ENCODE measurements around the gene RPS6KA1.
A peak's percentile ranks its signal among the peaks of the same experiment; 100 is the strongest.
"Not testable (repeated sequence)": the region's sequence is repeated elsewhere in the genome, so short reads cannot be mapped to it uniquely, and the experiment has no call there.

The RPS6KA1 gene

DNA sequence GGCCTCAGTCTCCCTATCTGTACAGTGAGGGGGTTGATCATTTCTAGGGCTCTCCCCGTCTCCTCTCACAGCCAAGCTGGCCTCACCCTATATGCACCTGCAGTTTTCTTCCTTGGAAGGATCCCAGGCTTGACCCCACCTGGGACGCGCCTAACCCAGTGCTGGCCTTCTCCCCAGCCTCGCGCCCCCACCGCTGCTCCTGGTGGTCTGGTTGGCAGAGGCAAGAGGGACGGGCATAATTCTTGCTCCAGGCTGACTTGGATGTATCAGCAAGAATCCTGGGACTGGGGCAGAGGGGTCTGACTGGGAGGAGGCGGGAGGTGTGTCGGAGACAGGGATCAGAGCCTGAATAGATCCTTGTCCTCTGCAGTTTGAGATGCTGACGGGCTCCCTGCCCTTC lies 25.2 kb downstream of the RPS6KA1 start:
- no peak for DNase-seq (ENCODE audit: low read depth, low spot score)

DNA sequence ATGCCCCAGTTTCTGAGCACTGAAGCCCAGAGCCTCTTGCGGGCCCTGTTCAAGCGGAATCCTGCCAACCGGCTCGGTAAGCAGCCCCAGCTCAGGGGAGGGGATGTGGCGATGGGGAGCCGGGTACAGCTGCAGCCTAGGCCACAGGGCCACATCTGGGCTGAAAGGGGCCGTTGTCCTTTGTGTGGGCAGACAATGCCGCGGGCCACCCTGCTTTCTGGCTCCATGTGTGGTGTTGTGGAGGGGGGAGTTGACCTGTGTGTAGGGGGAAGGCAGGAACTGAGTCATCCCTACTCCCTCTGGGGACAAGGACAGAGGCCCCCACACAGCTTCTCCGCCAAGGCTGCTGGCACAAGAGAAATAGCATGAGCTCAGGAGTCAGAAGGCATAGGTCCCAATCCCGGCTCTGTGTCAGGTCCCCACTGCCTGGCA lies 26.0 kb downstream of the RPS6KA1 start:
- DNase-seq (ENCODE audit: low read depth, low spot score) = no peak

- no peak for DNase-seq (ENCODE audit: low read depth, low spot score)
Observed at GRCh38 chr1:26556111-26556510, 26.6 kb downstream of the RPS6KA1 start.

GRCh38 chr1:26557008-26557407 lies 27.4 kb downstream of the RPS6KA1 start:
- DNase-seq (ENCODE audit: low read depth, low spot score) = no peak

DNA sequence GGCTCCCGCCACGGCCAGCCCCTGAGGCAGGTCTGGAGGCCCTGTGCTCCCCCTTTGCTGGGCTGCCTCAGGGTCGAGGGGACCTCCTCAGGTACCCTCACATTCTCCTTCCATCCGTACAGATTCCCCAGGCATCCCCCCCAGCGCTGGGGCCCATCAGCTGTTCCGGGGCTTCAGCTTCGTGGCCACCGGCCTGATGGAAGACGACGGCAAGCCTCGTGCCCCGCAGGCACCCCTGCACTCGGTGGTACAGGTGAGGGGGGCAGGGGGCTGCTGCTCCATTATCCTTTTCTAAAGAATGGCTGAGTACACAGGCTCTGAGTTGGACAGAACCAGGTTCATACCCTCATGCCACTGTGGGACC lies 29.1 kb downstream of the RPS6KA1 start:
- no peak for DNase-seq (ENCODE audit: low read depth, low spot score)

GRCh38 chr1:26560403-26560780 lies 30.8 kb downstream of the RPS6KA1 start:
- no peak for DNase-seq (ENCODE audit: low read depth, low spot score)

GRCh38 chr1:26570287-26570686 lies 40.7 kb downstream of the RPS6KA1 start:
- no peak for DNase-seq (ENCODE audit: low read depth, low spot score)

DNA sequence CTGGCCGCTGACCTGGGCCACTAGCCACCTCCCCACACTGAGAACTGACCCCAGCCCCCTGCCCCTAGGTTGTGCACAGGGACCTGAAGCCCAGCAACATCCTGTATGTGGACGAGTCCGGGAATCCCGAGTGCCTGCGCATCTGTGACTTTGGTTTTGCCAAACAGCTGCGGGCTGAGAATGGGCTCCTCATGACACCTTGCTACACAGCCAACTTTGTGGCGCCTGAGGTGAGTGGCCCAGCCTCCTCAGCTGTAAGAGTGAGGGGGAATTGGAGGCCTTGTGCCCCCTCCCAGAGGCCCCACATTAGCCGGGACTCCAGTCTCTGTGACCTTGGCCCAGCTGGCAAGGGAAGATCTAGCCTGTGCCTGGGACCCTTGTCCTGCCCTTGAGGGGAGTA lies 41.8 kb downstream of the RPS6KA1 start:
- no peak for DNase-seq (ENCODE audit: low read depth, low spot score)

DNA sequence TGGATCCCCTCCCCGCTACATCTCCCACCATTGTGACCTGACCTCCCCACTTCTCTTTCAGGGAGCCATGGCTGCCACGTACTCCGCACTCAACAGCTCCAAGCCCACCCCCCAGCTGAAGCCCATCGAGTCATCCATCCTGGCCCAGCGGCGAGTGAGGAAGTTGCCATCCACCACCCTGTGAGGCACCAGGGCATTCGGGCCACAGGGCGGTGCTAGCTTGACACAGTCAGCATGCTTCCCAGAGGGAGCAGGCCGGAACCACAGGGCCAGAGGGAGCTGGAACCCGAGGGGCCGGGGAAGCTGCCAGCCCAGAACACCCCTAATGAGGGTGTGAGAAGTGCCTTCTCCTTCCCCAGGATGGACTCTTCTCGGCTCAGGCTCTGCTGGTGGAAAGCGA lies 44.5 kb downstream of the RPS6KA1 start:
- no peak for DNase-seq (ENCODE audit: low read depth, low spot score)

DNA sequence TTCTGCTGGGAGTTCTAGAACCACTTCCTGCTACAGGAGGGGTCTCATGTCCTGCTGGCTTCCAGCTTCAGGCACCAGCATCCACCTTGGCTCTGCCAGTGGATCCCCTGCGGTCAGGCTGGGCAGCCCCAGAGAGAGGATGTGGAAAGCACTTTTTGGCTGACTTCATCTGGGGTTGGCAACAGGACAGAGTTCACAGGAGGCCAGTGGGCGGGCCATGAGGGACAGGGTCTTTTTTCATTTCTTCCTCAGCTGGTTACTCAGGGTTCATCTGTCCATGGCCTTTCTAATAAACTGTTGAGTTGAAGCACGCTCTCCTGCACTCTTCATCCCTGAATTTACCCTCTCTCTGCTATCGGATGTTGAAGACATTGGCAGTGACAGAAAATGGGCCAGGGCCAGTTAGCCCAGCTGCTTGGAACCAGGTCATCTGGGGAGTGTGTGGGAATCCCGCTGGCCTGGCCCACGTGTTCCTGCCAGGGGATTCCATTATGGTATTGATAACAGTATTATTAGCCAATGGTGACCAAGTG lies 45.2 kb downstream of the RPS6KA1 start:
- DNase-seq (ENCODE audit: low read depth, low spot score) = no peak

DNA sequence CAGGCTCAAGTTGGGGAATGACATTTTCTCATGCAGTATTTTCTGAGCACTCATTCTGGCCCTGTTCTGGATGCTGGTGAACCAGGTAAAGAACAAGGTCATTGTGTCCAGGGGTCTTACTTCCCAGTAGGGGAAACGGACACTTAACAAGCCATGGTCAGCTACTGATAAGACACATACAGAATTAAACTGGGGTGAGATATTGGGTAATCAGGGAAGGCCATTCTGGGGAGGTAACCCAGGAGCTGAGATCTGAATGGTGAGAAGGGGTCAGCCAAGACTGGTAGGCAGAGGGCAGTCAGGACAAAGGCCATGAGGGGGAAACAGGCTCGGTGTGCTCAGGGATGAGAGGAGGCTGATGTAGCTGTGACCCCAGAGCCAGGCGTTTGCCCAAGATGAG lies 45.8 kb downstream of the RPS6KA1 start:
- DNase-seq (ENCODE audit: low read depth, low spot score) = no peak

DNA sequence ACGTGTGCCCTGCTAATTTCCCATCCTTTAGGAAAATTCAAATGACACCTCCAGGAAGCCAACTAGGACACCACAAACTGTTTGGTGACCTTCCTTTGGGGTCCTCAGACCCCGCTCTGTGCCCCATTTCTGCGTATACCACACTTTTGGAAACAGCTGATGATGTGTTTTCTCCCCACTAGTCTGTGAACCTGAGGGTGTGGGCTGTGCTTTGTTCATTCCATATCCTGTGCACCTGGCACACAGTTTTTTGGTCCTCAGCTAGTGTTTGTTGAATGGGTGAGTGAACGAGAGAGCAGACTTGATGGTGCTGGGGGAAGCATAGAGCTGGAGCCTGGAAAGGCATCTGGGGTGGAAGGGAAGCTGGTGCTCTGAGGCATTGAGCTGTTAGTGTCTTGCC lies 48.6 kb downstream of the RPS6KA1 start:
- no peak for DNase-seq (ENCODE audit: low read depth, low spot score)

GRCh38 chr1:26579681-26580111 lies 50.1 kb downstream of the RPS6KA1 start:
- no peak for DNase-seq (ENCODE audit: low read depth, low spot score)

- DNase-seq (ENCODE audit: low read depth, low spot score) = no peak
Observed at GRCh38 chr1:26580116-26580515, 50.6 kb downstream of the RPS6KA1 start.

- no peak for DNase-seq (ENCODE audit: low read depth, low spot score)
Observed at GRCh38 chr1:26581287-26581651, 51.7 kb downstream of the RPS6KA1 start.

- DNase-seq (ENCODE audit: low read depth, low spot score) = no peak
Observed at GRCh38 chr1:26582053-26582835, 52.7 kb downstream of the RPS6KA1 start.

GRCh38 chr1:26582836-26583460 lies 53.4 kb downstream of the RPS6KA1 start:
- DNase-seq (ENCODE audit: low read depth, low spot score) = peak; percentile 34

DNA sequence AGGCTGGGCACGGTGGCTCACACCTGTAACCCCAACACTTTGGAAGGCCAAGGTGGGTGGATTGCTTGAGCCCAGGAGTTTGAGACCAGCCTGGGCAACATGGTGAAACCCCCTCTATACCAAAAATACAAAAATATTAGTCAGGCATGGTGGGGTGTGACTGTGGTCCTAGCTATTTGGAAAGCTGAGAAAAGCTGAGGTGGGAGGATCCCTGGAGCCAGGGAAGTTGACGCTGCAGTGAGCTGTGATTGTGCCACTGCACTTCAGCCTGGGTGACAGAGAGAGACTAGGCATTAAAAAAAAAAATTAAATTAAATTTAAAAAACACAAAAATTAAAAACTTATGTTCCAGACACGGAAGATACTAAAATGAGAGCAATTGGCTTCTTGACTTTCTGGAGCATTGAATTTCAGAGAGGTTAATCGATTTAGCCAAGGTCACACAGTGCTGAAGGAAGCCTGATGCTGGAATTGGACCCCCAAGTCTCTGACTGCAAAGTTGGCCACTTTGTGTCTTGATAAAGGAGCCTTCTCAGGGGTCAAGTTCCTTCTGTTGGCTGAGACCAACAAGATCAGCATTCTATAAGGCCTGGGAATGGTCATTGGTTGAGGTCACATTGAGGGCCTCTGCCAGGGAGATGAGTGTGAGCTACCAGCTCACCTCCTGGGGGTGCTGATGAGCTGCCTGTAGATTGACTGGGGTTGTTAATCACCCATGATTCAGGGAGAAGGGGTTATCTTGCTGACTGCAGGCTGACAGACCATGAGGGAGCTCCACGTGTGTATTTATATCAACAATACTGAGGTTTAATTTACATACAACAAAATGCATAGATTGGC lies 54.3 kb downstream of the RPS6KA1 start:
- DNase-seq (ENCODE audit: low read depth, low spot score) = no peak

- not testable (repeated sequence) for DNase-seq (ENCODE audit: low read depth, low spot score)
Observed at GRCh38 chr1:26584588-26584987, 55.0 kb downstream of the RPS6KA1 start.

GRCh38 chr1:26585471-26585870 lies 55.9 kb downstream of the RPS6KA1 start:
- DNase-seq (ENCODE audit: low read depth, low spot score) = no peak

DNA sequence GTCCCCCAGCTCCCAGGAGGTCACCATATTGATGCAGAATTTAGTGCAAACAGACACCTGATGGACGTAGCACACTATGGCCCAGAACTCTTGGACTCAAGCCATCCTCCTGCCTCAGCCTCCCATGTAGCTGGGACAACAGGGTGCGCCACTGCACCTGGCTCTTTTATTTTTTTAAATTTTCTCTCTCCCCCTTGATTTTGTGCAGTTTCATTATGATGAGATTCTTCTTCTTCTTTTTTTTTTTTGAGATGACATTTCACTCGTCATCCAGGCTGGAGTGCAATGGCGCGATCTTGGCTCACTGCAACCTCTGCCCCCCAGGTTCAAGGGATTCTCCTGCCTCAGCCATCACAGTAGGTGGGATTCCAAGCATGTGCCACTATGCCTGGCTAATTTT lies 63.8 kb downstream of the RPS6KA1 start:
- DNase-seq (ENCODE audit: low read depth, low spot score) = no peak

DNA sequence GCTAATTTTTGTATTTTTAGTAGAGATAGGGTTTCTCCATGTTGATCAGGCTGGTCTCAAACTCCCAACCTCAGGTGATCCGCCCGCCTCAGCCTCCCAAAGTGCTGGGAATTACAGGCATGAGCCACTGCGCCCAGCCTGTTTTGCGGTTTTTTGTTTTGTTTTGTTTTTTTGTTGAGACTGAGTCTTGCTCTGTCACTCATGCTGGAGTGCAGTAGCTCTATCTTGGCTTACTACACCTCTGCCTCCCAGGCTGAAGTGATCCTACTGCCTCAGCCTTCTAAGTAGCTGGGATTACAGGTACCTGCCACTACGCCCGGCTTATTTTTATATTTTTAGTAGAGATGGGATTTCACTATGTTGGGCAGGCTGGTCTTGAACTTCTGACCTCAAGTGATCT lies 65.0 kb downstream of the RPS6KA1 start:
- DNase-seq (ENCODE audit: low read depth, low spot score) = not testable (repeated sequence)
